Astrocyte (in vitro differentiated cells and primary cell): ENCODE measurements around the gene BSCL2. TPM values are rescaled to one million over a fixed set of nuclear protein-coding genes. Genes with fewer than 3 reads are reported as not detected.

Experiments
- DNase-seq: peaks from one replicate; pipeline ENCODE4 v3.0.0-alpha.2; 2010; ENCODE audit warnings: low read depth
- FAIRE-seq: peaks from 2 replicates; lab custom pipeline; 2011; peaks lifted over from hg19 to GRCh38; lab: Jason Lieb, UNC
- H2AFZ ChIP-seq: 2 replicates; pipeline ENCODE4 v1.6.0; 2012; ENCODE audit warnings: low read depth, low read length, inconsistent platforms
- H3K27ac ChIP-seq: 2 replicates; pipeline ENCODE4 v1.5.1; 2011; ENCODE audit warnings: low read depth, low read length, inconsistent platforms
- H3K27me3 ChIP-seq: 2 replicates; pipeline ENCODE4 v1.6.0; 2011; ENCODE audit warnings: low read length, inconsistent platforms; ENCODE audit not compliant: insufficient read depth
- H3K36me3 ChIP-seq: 2 replicates; pipeline ENCODE4 v1.5.1; 2011; ENCODE audit warnings: low read length, inconsistent platforms; ENCODE audit not compliant: insufficient read depth
- H3K4me1 ChIP-seq: 2 replicates; pipeline ENCODE4 v1.5.1; 2011; ENCODE audit warnings: low read length, inconsistent platforms; ENCODE audit not compliant: insufficient read depth
- H3K4me2 ChIP-seq: 2 replicates; pipeline ENCODE4 v1.6.0; 2012; ENCODE audit warnings: low read length, inconsistent platforms
- H3K4me3 ChIP-seq: 2 replicates; pipeline ENCODE4 v1.5.1; 2011; ENCODE audit warnings: low read depth, mild to moderate bottlenecking, low read length, inconsistent platforms; ENCODE audit not compliant: insufficient read depth
- H3K79me2 ChIP-seq: 2 replicates; pipeline ENCODE4 v1.6.0; 2012; ENCODE audit warnings: mild to moderate bottlenecking, low read length, inconsistent platforms; ENCODE audit not compliant: insufficient read depth
- H3K9ac ChIP-seq: 2 replicates; pipeline ENCODE4 v1.6.0; 2012; ENCODE audit warnings: mild to moderate bottlenecking, low read length, inconsistent platforms
- H3K9me3 ChIP-seq: 2 replicates; pipeline ENCODE4 v1.5.1; 2012; ENCODE audit warnings: low read depth, mild to moderate bottlenecking, low read length, inconsistent platforms; ENCODE audit not compliant: insufficient read depth
- H4K20me1 ChIP-seq: 2 replicates; pipeline ENCODE4 v1.6.0; 2012; ENCODE audit warnings: low read length, inconsistent platforms; ENCODE audit not compliant: insufficient read depth
- H3K27ac Mint-ChIP-seq: one replicate; pipeline ENCODE4 v1.8.0; 2021; ENCODE audit warnings: mild to moderate bottlenecking, mixed read lengths; ENCODE audit not compliant: unreplicated experiment
- H3K27me3 Mint-ChIP-seq: one replicate; pipeline ENCODE4 v1.8.0; 2021; ENCODE audit warnings: low read depth, mixed read lengths; ENCODE audit not compliant: unreplicated experiment
- H3K36me3 Mint-ChIP-seq: one replicate; pipeline ENCODE4 v1.8.0; 2021; ENCODE audit warnings: low read depth, mixed read lengths; ENCODE audit not compliant: unreplicated experiment
- H3K4me1 Mint-ChIP-seq: one replicate; pipeline ENCODE4 v1.8.0; 2021; ENCODE audit warnings: low read depth, mixed read lengths; ENCODE audit not compliant: unreplicated experiment
- H3K4me3 Mint-ChIP-seq: one replicate; pipeline ENCODE4 v1.8.0; 2021; ENCODE audit warnings: mild to moderate bottlenecking, moderate library complexity, mixed read lengths; ENCODE audit not compliant: unreplicated experiment
- H3K9me3 Mint-ChIP-seq: one replicate; pipeline ENCODE4 v1.8.0; 2021; ENCODE audit warnings: mild to moderate bottlenecking, mixed read lengths; ENCODE audit not compliant: unreplicated experiment
- EZH2 ChIP-seq: IDR thresholded peaks from 2 replicates; pipeline ENCODE4 v1.6.1; 2012; ENCODE audit warnings: mild to moderate bottlenecking, low read length, inconsistent platforms; ENCODE audit not compliant: insufficient read depth
- total RNA-seq: library from RNA; stranded (reverse); gene quantifications from 2 replicates; pipeline ENCODE4 v1.2.1, GENCODE V29; 2021
- TF ChIP-seq, protein P1 (sequence below): IDR thresholded peaks from 2 replicates; pipeline ENCODE4 v1.5.1; 2011; ENCODE audit warnings: low read depth, mild to moderate bottlenecking, inconsistent platforms, low read length, moderate library complexity; ENCODE audit not compliant: insufficient read depth

The BSCL2 gene
- total RNA-seq, 1 donor from 2014 or later: 51.1 TPM

DNA sequence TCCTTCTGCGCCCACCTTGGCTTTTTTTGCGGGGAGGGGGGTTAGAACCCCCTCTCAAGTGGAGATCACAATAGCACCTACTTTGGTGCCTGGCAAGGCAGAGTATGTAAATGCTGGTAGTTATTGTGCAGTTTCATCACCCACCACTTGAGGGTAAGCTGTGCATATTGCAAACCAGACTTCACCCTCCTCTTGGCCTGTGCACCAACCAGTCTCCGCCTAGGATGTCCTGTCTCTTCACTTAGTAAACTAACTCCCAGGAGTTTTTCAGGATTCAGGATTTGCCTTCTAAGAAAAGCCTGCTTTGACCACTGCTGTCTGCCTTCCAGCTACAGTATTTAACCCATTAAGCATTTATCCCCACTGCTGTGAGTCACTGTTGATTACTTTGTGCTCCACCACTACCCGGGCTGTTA, 26.4 kb downstream of the BSCL2 start:
- peak overlapping the region; percentile 75 for H3K27ac Mint-ChIP-seq
- H3K4me3 Mint-ChIP-seq: peak overlapping the region; percentile 52
- H3K36me3 Mint-ChIP-seq: peaks cover 5% of the 10 kb centered on the region
- Histone ChIP-seq H3K4me3 (no peak overlapping the region), H3K36me3 (peaks cover 8% of the 10 kb centered on the region), H2AFZ (peak overlapping the region; percentile 70), H3K4me1 (peaks cover 18% of the 10 kb centered on the region), H4K20me1 (peaks cover 4% of the 10 kb centered on the region), H3K79me2 (peaks cover 26% of the 10 kb centered on the region), H3K4me2 (no peak overlapping the region), H3K27me3 (no peaks in the 10 kb centered on the region), H3K9me3 (no peaks in the 10 kb centered on the region), H3K9ac (no peak overlapping the region), H3K27ac (no peak overlapping the region)
- peaks cover 15% of the 10 kb centered on the region for H3K4me1 Mint-ChIP-seq
- H3K27me3 Mint-ChIP-seq: no peaks in the 10 kb centered on the region
- DNase-seq: peak; percentile 70
- FAIRE-seq: no peak
- no peak for TF ChIP-seq EZH2
- TF ChIP-seq, protein P1, sequence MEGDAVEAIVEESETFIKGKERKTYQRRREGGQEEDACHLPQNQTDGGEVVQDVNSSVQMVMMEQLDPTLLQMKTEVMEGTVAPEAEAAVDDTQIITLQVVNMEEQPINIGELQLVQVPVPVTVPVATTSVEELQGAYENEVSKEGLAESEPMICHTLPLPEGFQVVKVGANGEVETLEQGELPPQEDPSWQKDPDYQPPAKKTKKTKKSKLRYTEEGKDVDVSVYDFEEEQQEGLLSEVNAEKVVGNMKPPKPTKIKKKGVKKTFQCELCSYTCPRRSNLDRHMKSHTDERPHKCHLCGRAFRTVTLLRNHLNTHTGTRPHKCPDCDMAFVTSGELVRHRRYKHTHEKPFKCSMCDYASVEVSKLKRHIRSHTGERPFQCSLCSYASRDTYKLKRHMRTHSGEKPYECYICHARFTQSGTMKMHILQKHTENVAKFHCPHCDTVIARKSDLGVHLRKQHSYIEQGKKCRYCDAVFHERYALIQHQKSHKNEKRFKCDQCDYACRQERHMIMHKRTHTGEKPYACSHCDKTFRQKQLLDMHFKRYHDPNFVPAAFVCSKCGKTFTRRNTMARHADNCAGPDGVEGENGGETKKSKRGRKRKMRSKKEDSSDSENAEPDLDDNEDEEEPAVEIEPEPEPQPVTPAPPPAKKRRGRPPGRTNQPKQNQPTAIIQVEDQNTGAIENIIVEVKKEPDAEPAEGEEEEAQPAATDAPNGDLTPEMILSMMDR: peak; percentile 50
- no peaks in the 10 kb centered on the region for H3K9me3 Mint-ChIP-seq

DNA sequence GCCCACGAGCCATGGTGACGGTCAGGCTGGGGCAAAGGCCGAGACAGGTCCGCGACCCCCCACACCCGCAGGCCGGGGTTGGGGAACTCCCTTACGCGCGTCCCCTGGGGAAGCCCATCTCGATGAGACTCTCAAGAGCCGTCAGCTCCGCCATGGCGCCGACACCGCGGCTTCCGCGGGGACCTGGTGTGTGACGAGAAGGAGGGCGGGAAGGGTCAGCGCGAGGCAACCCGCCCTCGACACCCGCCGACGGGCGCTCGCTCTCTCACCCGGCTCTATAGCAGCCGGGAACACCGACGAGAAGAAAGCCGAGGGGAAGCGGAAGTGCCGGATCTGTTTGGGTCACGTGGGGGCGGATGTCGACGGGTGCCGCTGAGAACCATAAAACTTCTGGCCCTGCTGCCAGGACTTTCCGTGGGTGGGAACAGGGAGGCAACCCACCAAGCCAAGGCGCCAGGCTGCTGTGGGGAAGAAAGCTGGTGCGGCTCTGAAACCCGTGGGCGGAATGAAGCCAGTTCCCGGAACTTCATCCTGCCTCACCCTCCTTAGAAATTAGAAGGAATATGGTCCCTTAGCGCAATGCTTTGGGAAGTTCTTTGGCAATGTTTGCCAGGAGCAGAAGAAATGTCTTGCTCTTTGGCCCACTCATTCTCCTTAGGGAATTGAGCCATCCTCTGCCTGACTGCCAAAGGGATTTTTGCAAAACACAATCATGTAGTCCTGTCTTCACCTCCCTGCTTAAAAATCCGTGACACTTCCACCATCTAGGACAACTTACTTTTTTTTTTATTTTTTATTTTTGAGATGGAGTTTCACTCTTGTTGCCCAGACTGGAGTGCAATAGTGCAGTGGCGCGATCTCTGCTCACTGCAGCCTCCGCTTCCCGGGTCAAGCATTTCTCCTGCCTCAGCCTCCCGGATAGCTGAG, 28.2 kb downstream of the BSCL2 start, which contains the start of gene UBXN1:
Gene UBXN1, minus strand, starts transcription at position 304 of the 927 bp plus-strand sequence. Its CDS starts 150 bp downstream, at position 154.
- DNase-seq (peak; percentile 81), FAIRE-seq (no peak)
- H3K4me1 Mint-ChIP-seq: peaks cover 15% of the 10 kb centered on the region
- peak within 1 kb of the TSS; percentile 88 for H3K27ac Mint-ChIP-seq
- H3K9me3 Mint-ChIP-seq: no peaks in the 10 kb centered on the region
- TF ChIP-seq, protein P1: no peak
- TF ChIP-seq EZH2: no peak
- Histone ChIP-seq H4K20me1 (peaks cover 4% of the 10 kb centered on the region), H3K4me2 (peak within 1 kb of the TSS; percentile 88), H3K36me3 (peaks cover 11% of the 10 kb centered on the region), H3K27me3 (no peaks in the 10 kb centered on the region), H3K27ac (peak within 1 kb of the TSS; percentile 77), H3K4me3 (peak within 1 kb of the TSS; percentile 91), H3K9me3 (no peaks in the 10 kb centered on the region), H2AFZ (peak within 1 kb of the TSS; percentile 93), H3K79me2 (peaks cover 33% of the 10 kb centered on the region), H3K9ac (peak within 1 kb of the TSS; percentile 97), H3K4me1 (peaks cover 18% of the 10 kb centered on the region)
- H3K4me3 Mint-ChIP-seq: peak within 1 kb of the TSS; percentile 88
- H3K27me3 Mint-ChIP-seq: no peaks in the 10 kb centered on the region
- H3K36me3 Mint-ChIP-seq: peaks cover 5% of the 10 kb centered on the region

GRCh38 chr11:62678433-62678769, 28.8 kb downstream of the BSCL2 start:
- H4K20me1 ChIP-seq: peaks cover 4% of the 10 kb centered on the region
- Mint-ChIP-seq H3K27me3 (no peaks in the 10 kb centered on the region), H3K4me1 (peaks cover 15% of the 10 kb centered on the region), H3K4me3 (peak overlapping the region; percentile 88), H3K27ac (peak overlapping the region; percentile 36), H3K9me3 (no peaks in the 10 kb centered on the region), H3K36me3 (peaks cover 5% of the 10 kb centered on the region)
- H3K79me2 ChIP-seq: peaks cover 39% of the 10 kb centered on the region
- peak overlapping the region; percentile 88 for H3K4me2 ChIP-seq
- no peaks in the 10 kb centered on the region for H3K9me3 ChIP-seq
- DNase-seq (no peak), FAIRE-seq (no peak)
- peaks cover 11% of the 10 kb centered on the region for H3K36me3 ChIP-seq
- peak overlapping the region; percentile 91 for H3K4me3 ChIP-seq
- peak overlapping the region; percentile 97 for H3K9ac ChIP-seq
- H3K27me3 ChIP-seq: no peaks in the 10 kb centered on the region
- TF ChIP-seq, protein P1: no peak
- TF ChIP-seq EZH2: no peak
- peak overlapping the region; percentile 77 for H3K27ac ChIP-seq
- H3K4me1 ChIP-seq: peaks cover 18% of the 10 kb centered on the region
- peak overlapping the region; percentile 93 for H2AFZ ChIP-seq
